GM10847 (cell line): Measurements from ENCODE around the gene ERCC2.

ENCODE experiments used
- POLR2A ChIP-seq: IDR thresholded peaks from 2 replicates; pipeline ENCODE4 v1.6.1; 2011; ENCODE audit not compliant: insufficient read length; ENCODE audit errors: extremely low read depth

Gene ERCC2

GRCh38 chr19:45304141-45304926 lies 66.0 kb downstream of the ERCC2 start:
- TF ChIP-seq POLR2A = no peak

DNA sequence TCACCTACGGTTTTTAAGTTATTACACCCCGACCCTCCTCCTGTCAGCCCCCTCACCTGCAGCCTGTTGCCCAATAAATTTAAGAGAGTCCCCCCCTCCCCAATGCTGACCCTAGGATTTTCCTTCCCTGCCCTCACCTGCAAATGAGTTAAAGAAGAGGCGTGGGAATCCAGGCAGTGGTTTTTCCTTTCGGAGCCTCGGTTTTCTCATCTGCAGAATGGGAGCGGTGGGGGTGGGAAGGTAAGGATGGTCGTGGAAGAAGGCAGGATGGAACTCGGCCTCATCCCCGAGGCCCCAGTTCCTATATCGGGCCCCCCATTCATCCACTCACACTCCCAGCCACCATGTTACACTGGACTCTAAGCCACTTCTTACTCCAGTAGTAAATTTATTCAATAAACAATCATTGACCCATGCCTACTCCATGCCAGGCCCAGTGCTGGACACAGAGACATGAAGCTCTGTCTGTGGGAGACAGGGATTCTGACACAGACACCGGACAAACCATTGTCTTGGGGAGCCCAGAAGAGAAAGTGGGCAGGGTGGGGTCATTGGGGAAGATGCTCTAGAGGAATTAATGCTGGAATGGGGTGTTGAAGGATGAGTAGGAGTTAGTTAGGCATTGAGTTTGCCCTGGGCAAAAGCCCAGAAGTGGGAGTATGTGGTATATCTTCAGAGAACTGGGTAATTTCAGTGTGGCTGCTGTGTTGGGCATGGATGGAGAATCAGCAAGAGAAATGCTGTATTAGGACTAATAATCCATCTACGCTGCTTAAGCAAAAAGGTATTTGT lies 66.9 kb downstream of the ERCC2 start:
- TF ChIP-seq POLR2A = no peak

- no peak for TF ChIP-seq POLR2A
These were observed 68.0 kb downstream of the ERCC2 start for GRCh38 chr19:45302416-45302815.
